GM21423 (cell line): ENCODE data around the gene KCNJ18.
"Not testable (repeated sequence)": the region's sequence is repeated elsewhere in the genome, so short reads cannot be mapped to it uniquely, and the experiment has no call there.

Experiments
- ATAC-seq: cut with Tn5 transposase; IDR thresholded peaks from one replicate; pipeline ENCODE4 v1.9.1; 2021; ENCODE audit warnings: mild to moderate bottlenecking, moderate library complexity; ENCODE audit not compliant: unreplicated experiment

KCNJ18 gene

DNA sequence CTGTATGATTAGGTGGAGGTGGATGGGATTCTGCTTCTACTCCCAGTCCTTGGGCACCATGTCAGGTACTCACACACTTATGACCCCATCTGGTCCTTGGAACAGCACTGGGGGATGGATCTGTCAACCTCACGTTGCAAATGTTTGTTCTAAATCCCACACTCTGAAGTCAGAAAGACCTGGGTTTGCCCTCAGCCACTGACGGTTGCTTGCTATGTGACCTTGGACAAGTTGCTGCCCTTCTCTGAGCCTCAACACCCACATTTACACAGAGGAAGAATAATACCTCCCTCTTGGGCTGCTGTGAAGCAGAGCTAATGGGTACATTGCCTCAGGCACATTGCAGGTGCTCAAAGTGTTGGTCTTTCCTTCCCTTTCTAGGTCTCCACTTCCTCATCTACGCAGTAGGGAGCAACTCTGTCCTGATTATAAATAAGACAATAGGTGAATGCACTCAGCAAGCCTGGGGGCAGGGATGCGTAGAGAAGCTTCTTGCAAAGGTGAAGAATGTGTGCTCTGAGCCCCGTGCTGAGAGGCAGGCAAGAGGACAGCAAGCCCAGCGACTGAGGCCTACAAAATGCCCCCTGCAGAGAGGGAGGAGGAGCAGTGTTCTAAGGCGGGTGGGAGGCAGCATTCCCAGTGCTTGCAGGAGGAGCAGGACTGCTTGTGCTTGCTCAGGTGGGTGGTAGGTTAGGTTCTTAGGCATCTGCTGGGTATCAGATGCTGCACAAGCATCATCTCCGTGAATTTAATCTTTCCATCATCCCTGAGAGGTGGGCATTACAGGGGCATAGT is 21.8 kb upstream of the KCNJ18 start:
- not testable (repeated sequence) for ATAC-seq

- not testable (repeated sequence) for ATAC-seq
Observed at GRCh38 chr17:21671437-21671836, 20.9 kb upstream of the KCNJ18 start.

GRCh38 chr17:21671871-21672270 is 20.5 kb upstream of the KCNJ18 start:
- ATAC-seq, result not testable (repeated sequence)

- not testable (repeated sequence) for ATAC-seq
Observed at GRCh38 chr17:21673451-21674241, 18.7 kb upstream of the KCNJ18 start.

DNA sequence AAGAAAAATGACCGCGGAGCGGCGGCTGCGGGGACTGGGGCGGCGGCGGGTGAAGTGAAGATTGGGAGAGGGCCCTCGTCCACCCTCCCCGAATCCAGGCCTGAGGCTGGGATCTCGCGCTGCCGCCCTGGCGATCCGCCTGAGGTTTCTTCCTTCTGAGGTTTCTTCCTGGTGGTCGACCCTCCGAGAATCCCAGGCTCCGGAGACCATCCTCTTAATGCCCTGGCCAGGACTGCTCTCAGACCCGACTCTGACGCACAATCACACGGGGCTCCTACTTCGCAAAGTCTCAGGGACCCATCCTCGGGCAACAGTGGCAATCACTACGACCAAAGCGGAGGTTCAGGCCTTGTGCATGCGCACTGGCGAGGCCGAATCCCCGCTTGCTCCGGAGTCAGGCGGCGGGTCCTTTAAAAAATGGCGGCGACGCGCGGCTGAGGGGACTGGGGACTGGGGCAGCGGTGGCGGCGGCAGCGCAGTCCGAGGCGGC is 18.0 kb upstream of the KCNJ18 start:
- ATAC-seq, result no peak

DNA sequence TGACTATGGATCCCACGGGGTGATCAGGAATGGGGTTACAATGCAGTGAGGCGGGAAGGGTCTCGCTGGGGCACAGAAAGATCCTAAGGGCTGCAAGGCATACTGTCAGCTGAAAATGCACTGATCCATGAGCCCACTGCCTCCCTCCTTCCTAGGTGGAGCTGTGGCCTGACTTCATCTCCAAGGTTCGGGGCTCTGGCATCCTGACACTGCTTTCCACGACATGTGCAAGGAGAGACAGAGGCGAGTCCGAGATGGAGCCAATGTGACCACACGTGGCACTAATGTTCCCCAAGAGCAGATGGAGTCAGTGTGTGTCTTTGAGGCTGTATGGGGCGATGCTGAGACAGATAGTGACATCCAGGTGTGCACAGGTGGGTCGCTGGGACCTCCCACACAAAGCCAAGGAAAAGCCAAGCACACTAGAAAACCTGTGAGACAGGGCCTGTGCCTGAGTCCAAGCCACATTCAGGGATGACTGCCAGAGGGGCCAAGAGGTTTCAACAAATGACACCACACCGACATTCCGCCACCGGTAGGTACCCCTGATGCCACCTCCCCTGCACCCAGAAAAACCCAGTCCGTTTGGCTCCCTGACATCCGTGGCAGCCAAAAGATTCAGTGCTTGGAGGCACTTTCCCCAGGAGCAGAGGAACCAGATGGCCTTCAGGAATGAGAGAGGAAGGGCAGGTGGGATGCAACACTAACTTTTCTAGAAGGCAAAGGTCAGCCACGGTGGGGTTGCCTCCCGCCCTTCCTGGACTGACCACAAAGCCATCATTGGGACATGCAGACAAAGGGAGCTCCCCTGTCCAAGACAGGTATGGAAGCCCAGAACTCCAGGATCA is 17.2 kb upstream of the KCNJ18 start:
- ATAC-seq, result not testable (repeated sequence)

- ATAC-seq, result not testable (repeated sequence)
Observed at GRCh38 chr17:21675739-21676130, 16.6 kb upstream of the KCNJ18 start.

DNA sequence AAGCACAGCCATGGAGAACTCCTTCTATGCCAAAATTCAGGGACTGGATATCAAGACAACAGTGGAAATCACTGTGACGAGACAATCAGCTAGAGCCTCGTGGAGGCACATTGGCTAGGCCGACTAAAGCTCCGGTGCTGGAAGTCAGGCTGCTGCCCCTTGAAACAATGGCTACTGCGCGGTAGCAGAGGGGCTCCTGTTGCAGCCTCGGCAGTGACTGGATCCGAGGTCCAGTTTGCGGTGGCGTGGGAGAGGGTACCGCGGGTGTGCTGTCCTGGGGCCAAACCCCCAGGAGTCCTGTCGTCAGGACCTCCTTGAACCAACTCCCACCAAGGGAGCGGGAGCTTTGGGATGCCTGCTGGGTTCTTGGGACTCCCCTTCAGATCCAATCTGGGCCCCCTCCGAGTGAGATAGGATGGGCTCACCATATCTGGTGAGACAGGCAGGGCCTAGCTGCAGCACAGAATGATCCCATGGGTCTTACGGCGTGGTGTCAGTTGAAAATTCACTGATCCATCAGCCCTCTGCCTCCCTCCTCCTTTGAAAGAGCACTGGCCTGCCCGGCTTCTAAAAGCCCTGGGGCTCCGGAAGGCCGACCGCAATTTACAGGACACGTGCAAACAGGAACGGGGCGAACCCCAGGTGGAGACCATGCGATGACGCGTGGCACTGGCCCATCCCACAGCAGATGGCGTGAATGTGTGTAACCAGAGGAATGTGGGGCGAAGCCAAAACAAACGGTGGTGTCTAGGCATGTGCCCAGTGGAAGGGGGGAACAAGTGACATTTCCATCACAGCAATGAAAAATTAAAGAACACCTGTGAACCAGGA is 15.8 kb upstream of the KCNJ18 start:
- no peak for ATAC-seq

DNA sequence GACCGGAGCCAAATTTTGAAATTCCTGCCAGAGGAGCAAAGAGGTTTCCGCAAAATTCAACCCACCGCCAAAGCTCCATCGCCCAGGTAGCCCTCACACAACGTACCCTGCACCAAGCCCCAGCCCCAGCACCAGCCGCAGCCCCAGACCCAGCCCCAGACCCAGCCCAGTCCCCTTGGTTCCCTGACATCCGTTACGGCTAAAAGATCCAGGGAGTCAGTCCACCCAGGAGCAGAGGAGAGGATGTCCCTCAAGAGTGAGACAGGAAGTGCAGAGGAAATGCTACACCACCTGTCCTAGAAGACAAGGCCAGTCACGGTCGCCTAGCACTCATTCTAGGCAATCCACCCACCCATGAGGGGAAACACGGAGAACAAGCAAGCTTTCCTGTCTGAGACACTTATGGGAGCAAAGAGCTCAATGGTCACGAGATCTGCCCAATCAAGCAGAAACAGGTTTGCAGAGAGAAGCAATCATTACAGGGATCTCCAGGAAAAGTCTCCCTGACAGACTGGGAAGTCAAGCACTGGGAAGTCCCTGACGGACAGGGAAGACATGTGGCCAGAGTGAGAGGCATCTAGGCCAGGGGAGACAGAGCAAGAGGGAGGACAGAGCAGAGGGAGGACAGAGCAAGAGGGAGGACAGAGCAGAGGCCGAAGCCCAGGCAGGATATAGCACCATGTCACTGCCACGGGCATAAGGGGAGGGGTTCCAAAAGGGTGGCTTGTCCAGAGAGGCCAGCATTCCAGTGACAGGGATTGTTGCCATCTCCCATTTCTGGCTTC is 15.0 kb upstream of the KCNJ18 start:
- no peak for ATAC-seq

- ATAC-seq, result no peak
Observed at GRCh38 chr17:21677911-21678310, 14.4 kb upstream of the KCNJ18 start.

DNA sequence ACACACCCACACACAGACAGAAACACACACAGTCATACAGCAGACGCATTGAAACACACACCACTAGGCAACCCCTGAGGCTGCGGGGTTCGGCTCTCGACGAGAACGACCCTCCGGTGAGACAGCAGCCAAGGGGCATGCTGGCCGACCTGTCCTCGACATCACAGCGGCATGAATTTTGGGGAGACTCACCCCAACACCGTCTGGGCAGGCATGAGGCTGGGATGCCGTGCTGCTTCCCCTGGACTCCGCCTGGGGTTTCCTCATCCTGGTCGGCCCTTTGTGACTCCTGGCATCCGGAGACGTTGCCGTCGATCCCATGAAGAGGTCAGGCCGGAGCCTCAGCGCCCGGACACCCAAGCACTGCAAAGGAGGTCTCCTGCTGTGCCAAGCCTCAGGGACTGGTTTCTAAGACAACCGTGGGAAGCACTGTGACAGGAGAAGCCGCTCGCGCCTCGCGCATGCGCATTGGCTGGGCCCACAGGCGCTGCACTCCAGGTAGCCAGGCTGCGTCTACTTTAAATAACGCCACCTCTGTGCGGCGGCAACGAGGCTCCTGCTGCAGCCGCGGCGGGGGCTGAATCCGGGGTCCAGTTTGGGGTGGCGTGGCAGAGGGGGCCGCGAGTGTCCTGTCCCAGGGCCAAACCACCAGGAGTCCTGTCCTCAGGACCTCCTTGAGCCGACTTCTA is 13.8 kb upstream of the KCNJ18 start:
- no peak for ATAC-seq

- ATAC-seq, result no peak
Observed at GRCh38 chr17:21679256-21680146, 12.8 kb upstream of the KCNJ18 start.

- no peak for ATAC-seq
Observed at GRCh38 chr17:21680366-21680765, 12.0 kb upstream of the KCNJ18 start.

DNA sequence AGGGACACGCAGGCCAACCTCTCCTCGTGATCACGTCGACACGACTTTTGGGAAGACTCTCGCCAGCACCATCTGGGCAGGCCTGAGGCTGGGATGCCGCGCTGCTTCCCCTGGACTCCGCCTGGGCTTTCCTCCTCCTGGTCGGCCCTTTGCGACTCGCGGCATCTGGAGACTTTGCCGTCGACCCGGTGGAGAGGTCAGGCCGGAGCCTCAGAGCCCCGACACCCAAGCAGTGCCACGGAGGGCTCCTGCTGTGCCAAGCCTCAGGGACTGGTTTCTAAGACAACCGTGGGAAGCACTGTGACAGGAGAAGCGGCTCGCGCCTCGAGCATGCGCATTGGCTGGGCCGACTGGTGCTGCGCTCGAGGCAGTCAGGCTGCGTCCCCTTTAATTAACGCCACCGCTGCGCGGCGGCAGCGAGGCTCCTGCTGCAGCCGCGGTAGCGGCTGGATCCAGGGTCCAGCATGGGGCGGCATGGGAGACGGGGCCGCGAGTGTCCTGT is 11.4 kb upstream of the KCNJ18 start:
- not testable (repeated sequence) for ATAC-seq

DNA sequence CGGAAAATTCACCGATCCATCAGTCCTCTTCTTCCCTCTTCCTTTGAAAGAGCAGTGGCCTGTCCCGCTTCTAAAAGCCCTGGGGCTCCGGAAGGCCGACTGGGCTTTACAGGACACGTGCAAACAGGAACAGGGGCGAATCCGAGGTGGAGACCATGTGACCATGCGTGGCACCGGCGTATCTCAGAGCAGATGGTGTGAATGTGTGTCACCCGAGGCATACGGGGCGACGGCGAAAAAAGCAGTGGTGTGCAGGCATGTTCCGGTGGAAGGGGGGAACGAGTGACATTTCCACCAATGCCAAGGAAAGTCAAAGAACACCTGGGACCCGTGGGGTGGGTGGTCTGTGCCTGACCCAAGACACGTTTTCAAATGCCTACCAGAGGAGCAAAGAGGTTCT is 10.7 kb upstream of the KCNJ18 start:
- not testable (repeated sequence) for ATAC-seq

DNA sequence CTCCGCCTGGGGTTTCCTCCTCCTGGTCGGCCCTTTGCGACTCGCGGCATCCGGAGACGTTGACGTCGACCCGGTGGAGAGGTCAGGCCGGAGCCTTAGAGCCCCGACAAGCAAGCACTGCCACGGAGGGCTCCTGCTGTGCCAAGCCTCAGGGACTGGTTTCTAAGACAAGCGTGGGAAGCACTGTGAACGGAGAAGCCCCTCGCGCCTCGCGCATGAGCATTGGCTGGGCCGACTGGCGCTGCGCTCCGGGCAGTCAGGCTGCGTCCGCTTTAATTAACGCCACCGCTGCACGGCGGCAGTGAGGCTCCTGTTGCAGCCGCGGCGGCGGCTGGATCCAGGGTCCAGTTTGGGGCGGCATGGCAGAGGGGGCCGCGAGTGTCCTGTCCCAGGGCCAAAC is 10.2 kb upstream of the KCNJ18 start:
- ATAC-seq, result not testable (repeated sequence)

GRCh38 chr17:21683142-21683712 is 9.1 kb upstream of the KCNJ18 start:
- ATAC-seq, result not testable (repeated sequence)
